ENCODE results near the gene CAMK1G.

CAMK1G gene

GRCh38 chr1:209583408-209583807, at the start of gene CAMK1G:
TSS of gene CAMK1G (plus strand) at chr1:209583714. CDS start at chr1:209594984, 11,270 bp downstream.
- DNase-seq, result no peak

GRCh38 chr1:209534496-209535250, 48.8 kb upstream of the CAMK1G start:
- DNase-seq, result no peak

GRCh38 chr1:209536843-209537242, 46.7 kb upstream of the CAMK1G start:
- DNase-seq, result no peak

GRCh38 chr1:209537336-209538114, 46.0 kb upstream of the CAMK1G start:
- DNase-seq, result no peak

- DNase-seq, result no peak
Observed at GRCh38 chr1:209539576-209539975, 43.9 kb upstream of the CAMK1G start.

GRCh38 chr1:209542585-209542984, 40.9 kb upstream of the CAMK1G start:
- DNase-seq, result no peak

- DNase-seq, result no peak
Observed at GRCh38 chr1:209544098-209544497, 39.4 kb upstream of the CAMK1G start.

- no peak for DNase-seq
Observed at GRCh38 chr1:209545423-209545822, 38.1 kb upstream of the CAMK1G start.

- DNase-seq, result no peak
Observed at GRCh38 chr1:209546390-209547085, 37.0 kb upstream of the CAMK1G start.

- no peak for DNase-seq
Observed at GRCh38 chr1:209547626-209548025, 35.9 kb upstream of the CAMK1G start.

- DNase-seq, result no peak
Observed at GRCh38 chr1:209549443-209550205, 33.9 kb upstream of the CAMK1G start.

GRCh38 chr1:209550519-209550918, 33.0 kb upstream of the CAMK1G start:
- DNase-seq, result no peak

- DNase-seq, result no peak
Observed at GRCh38 chr1:209552406-209553264, 30.9 kb upstream of the CAMK1G start.

GRCh38 chr1:209554761-209555611, 28.5 kb upstream of the CAMK1G start:
- no peak for DNase-seq

GRCh38 chr1:209556162-209556690, 27.3 kb upstream of the CAMK1G start:
- no peak for DNase-seq

GRCh38 chr1:209557221-209557620, 26.3 kb upstream of the CAMK1G start:
- no peak for DNase-seq

- no peak for DNase-seq
Observed at GRCh38 chr1:209560529-209560928, 23.0 kb upstream of the CAMK1G start.

GRCh38 chr1:209560952-209561351, 22.6 kb upstream of the CAMK1G start:
- no peak for DNase-seq

GRCh38 chr1:209561532-209561931, 22.0 kb upstream of the CAMK1G start:
- no peak for DNase-seq

GRCh38 chr1:209564849-209565248, 18.7 kb upstream of the CAMK1G start:
- no peak for DNase-seq
